Stomach (tissue), 4 donors: Measurements from ENCODE around the gene PRDX2.
A peak's percentile ranks its signal among the peaks of the same experiment; 100 is the strongest.

Source experiments
- CTCF ChIP-seq, 7 experiments: fragments of 450-650 bp in 4 of 7; fragments of 200-600 bp in 3 of 7; sonication (generic) in 3 of 7; IDR thresholded peaks; one replicate each; pipeline ENCODE4 v1.5.1; 2016 to 2019; ENCODE audit warnings: antibody characterized with exemption in 7 of 7, control low read depth in 2 of 7, mild to moderate bottlenecking in 1 of 7
- POLR2A ChIP-seq, 4 donors: fragments of 450-650 bp; IDR thresholded peaks; one replicate each; pipeline ENCODE4 v1.6.1; 2016; ENCODE audit warnings: antibody characterized with exemption in 4 of 4, control low read depth in 2 of 4, mild to moderate bottlenecking in 1 of 4, moderate library complexity in 1 of 4
- POLR2AphosphoS5 ChIP-seq, 3 donors: sonication (generic); formaldehyde crosslinking; IDR thresholded peaks; one replicate each; pipeline ENCODE4 v1.6.1; 2016; ENCODE audit warnings: antibody characterized with exemption in 3 of 3

GRCh38 chr19:12797141-12797587, 4.4 kb downstream of the PRDX2 start:
- TF ChIP-seq CTCF (IDR thresholded peaks at IDR 0.05) (no peak), POLR2A (IDR thresholded peaks at IDR 0.05) (no peak), POLR2AphosphoS5 (IDR thresholded peaks at IDR 0.05) (peak in 2 of 3 donors; percentile 4 to 49)
